PC-3 (cell line): ENCODE measurements around the gene SELENOP.

Source experiments
- CTCF ChIP-seq: fragments of 300-600 bp; sonication (generic); conservative IDR thresholded peaks from 2 replicates; pipeline ENCODE4 v1.5.1; 2017; ENCODE audit warnings: antibody characterized with exemption, low read depth, mild to moderate bottlenecking, low read length
- EZH2 ChIP-seq: fragments of 300-600 bp; sonication (generic); IDR thresholded peaks from one replicate; pipeline ENCODE4 v1.6.1; 2017; ENCODE audit warnings: antibody characterized with exemption, mild to moderate bottlenecking, low read length; ENCODE audit not compliant: unreplicated experiment
- EZH2phosphoT487 ChIP-seq: fragments of 300-600 bp; sonication (generic); IDR thresholded peaks from 2 replicates; pipeline ENCODE4 v1.6.1; 2018; ENCODE audit warnings: mild to moderate bottlenecking, antibody characterized with exemption, low read length, borderline replicate concordance

GRCh38 chr5:42843675-42844292 is 32.1 kb upstream of the SELENOP start:
- TF ChIP-seq EZH2, result no peak
- TF ChIP-seq CTCF, result no peak
- TF ChIP-seq EZH2phosphoT487, result no peak
